Activated naive CD4-positive, alpha-beta T cell (primary cell): Measurements from ENCODE around the gene TRIO.

Experiments used
- DNase-seq, 4 experiments: peaks; one replicate each; lab custom pipeline; 2025; lab: John Stamatoyannopoulos, UW

The TRIO gene

GRCh38 chr5:14147210-14147609, 4.1 kb downstream of the TRIO start:
- DNase-seq = no peak

GRCh38 chr5:14148483-14148882, 5.3 kb downstream of the TRIO start:
- DNase-seq = no peak

- DNase-seq = no peak
These were observed 5.9 kb downstream of the TRIO start for GRCh38 chr5:14148890-14149671.

GRCh38 chr5:14149672-14150274, 6.6 kb downstream of the TRIO start:
- DNase-seq = no peak

GRCh38 chr5:14151416-14151815, 8.3 kb downstream of the TRIO start:
- DNase-seq = no peak

- no peak for DNase-seq
These were observed 10.1 kb downstream of the TRIO start for GRCh38 chr5:14153071-14153864.

- no peak for DNase-seq
These were observed 11.0 kb downstream of the TRIO start for GRCh38 chr5:14153932-14154731.

- DNase-seq = no peak
These were observed 11.9 kb downstream of the TRIO start for GRCh38 chr5:14155075-14155474.

- no peak for DNase-seq
These were observed 12.6 kb downstream of the TRIO start for GRCh38 chr5:14155739-14156138.

- DNase-seq = no peak
These were observed 13.1 kb downstream of the TRIO start for GRCh38 chr5:14156290-14156649.

GRCh38 chr5:14156650-14157492, 13.7 kb downstream of the TRIO start:
- no peak for DNase-seq

- DNase-seq = no peak
These were observed 14.3 kb downstream of the TRIO start for GRCh38 chr5:14157493-14157782.

- DNase-seq = no peak
These were observed 15.9 kb downstream of the TRIO start for GRCh38 chr5:14158890-14159666.

GRCh38 chr5:14161825-14162556, 18.8 kb downstream of the TRIO start:
- DNase-seq = no peak

- no peak for DNase-seq
These were observed 21.3 kb downstream of the TRIO start for GRCh38 chr5:14164164-14165163.

- no peak for DNase-seq
These were observed 22.4 kb downstream of the TRIO start for GRCh38 chr5:14165375-14166106.

- DNase-seq = no peak
These were observed 23.3 kb downstream of the TRIO start for GRCh38 chr5:14166437-14166836.
